ENCODE measurements around the gene TEX53.

Gene TEX53

GRCh38 chr9:114674076-114674797 lies 16.6 kb upstream of the TEX53 start:
- TF ChIP-seq GATA3 (IDR thresholded peaks at IDR 0.05; ENCODE audit: low read depth, low read length) (no peak), GATA2 (IDR thresholded peaks at IDR 0.05; ENCODE audit: low read depth, low read length) (no peak)

- TF ChIP-seq GATA2 (IDR thresholded peaks at IDR 0.05; ENCODE audit: low read depth, low read length), result no peak
- TF ChIP-seq GATA3 (IDR thresholded peaks at IDR 0.05; ENCODE audit: low read depth, low read length), result no peak
Observed at GRCh38 chr9:114671605-114672004, 14.0 kb upstream of the TEX53 start.

DNA sequence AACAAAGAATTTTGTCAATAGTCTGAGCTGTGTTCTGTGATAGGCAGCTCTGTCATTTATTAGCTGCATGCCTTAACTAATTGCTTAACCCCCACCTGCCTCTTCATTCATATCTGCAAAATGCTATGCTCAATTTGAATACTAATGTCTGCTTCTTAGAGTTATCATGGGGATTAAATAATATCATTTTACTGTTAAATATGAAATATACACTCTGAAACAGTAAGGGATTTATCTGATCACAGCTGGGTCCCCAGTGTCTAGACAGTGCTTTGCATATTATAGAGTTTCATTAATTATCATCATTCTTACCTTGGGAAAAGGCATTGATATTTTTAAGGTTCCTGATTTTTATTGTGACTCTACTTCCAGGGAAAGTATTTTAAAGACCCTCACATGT lies 12.4 kb upstream of the TEX53 start:
- TF ChIP-seq GATA2 (IDR thresholded peaks at IDR 0.05; ENCODE audit: low read depth, low read length), result no peak
- TF ChIP-seq GATA3 (IDR thresholded peaks at IDR 0.05; ENCODE audit: low read depth, low read length), result no peak

DNA sequence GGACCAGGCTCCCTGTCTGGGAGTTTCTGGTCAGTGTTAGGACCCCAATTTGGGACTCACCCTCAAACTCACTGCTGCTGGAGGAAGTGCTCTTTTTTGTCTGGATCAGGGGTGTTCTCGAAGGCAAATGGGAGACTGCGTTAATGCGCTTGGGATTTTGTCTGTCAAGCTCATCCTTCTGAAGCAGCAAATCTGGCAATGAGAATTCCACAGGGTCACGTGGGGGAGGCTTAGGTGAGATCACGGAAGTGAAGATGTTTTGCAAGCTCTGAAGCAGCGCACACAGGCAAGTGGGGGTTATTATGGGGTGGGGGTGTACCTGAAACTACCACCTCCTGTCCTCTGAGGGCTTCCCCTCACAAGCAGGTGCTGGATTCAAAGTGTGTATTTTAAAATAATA lies 10.5 kb upstream of the TEX53 start:
- no peak for TF ChIP-seq GATA2 (IDR thresholded peaks at IDR 0.05; ENCODE audit: low read depth, low read length)

DNA sequence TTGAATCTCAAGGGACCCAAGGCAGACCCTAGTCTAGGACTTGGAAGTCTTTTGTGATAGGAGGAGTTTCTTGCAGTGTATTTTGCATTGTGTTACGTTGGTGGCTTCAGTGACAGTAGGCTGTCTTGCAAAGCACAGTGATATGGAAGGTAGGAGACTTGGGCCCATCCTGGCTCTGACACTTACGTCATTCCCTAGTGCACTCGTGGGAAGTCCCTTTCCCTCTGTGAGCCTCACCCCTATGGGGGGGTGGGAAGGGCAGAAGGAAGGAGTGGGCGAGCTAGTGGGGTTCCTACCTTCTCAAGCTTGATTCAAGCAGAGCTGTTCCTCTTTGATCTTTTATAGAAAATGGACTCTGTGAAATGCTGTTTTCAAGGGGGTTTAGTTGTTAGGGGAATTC lies 9.2 kb upstream of the TEX53 start:
- TF ChIP-seq GATA2 (IDR thresholded peaks at IDR 0.05; ENCODE audit: low read depth, low read length) (no peak), GATA3 (IDR thresholded peaks at IDR 0.05; ENCODE audit: low read depth, low read length) (no peak)

DNA sequence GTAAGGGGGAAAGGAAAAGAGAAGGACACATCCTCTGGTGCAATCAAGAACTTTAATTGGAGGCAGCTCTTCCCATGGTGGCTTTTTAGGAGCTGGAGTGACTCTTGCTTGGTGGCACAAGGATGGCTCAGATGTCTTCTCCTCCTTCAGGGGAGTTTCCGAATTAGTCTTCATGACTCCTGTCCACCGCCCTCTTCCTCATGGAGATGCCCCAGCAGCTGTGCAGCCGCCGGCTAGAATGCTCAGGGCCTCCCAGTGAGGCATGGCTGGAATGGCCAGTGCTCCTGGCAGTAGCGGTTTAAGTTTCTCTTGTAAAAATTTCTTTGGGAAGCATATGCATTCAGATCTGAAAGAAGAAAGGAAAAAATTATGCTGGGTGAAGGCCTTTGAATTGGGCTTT lies 8.8 kb upstream of the TEX53 start:
- TF ChIP-seq GATA2 (IDR thresholded peaks at IDR 0.05; ENCODE audit: low read depth, low read length) (no peak), GATA3 (IDR thresholded peaks at IDR 0.05; ENCODE audit: low read depth, low read length) (no peak)

DNA sequence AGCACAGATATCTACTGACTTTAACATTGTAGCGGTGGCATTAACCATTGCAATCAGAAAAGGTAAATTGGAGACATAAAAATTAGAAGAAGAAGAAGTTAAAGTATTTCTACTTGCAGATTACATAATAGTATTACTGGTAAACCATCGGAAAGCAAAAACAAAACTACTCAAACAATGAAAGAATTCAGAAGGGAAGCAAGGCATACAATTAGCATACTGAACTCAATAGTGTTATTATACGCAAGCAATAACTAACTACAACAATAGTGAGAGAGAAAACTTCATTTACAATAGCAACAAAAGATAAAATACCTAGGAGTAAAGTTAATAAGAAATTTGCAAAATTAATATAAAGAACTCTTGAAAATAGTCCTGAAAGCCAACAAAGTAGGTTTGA lies 6.6 kb upstream of the TEX53 start:
- no peak for TF ChIP-seq GATA2 (IDR thresholded peaks at IDR 0.05; ENCODE audit: low read depth, low read length)
- TF ChIP-seq GATA3 (IDR thresholded peaks at IDR 0.05; ENCODE audit: low read depth, low read length), result no peak

DNA sequence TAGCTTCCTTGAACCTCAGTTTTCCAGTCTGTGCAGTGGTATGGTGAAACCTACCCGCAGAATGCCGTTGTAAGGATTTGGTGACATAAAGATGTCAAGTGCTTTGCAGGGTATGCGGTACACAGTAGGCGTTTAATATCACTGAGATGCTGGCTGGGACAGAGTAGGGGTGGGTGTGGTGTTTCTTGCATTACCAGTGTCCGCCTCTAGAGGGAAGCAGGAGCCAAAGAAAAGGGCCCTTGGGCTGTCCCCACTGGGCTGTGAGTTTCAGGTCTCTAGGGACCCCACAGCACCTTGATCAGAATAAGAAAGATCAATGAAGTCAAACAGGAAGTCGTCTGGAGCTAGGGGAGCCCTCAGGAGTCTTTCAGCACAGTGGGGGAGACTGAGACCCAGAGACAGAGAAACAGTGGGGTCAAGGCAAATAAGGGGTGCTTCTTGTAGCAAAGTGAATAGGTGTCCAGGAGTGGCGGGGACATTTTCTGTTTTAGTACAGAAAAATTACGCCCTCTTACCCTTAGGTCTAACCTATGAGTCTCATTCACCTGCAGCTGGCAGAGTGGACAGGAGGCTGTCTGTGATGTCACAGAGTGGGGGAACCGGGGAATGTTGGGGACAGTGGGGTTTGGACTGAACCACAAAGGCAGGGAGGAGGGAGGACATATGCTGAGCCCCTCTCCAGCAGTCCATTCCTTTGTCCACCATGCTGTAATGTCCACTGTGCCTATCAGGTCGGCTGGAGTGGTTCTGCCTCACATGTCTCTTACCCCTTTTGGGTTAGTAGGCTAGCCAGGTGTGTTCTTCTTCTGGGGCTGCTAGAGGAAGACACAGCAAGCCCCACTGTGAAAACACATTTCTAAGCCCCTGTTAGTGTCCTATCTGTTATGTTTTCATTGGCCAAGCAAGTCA lies 4.7 kb upstream of the TEX53 start:
- no peak for TF ChIP-seq GATA3 (IDR thresholded peaks at IDR 0.05; ENCODE audit: low read depth, low read length)
- no peak for TF ChIP-seq GATA2 (IDR thresholded peaks at IDR 0.05; ENCODE audit: low read depth, low read length)

DNA sequence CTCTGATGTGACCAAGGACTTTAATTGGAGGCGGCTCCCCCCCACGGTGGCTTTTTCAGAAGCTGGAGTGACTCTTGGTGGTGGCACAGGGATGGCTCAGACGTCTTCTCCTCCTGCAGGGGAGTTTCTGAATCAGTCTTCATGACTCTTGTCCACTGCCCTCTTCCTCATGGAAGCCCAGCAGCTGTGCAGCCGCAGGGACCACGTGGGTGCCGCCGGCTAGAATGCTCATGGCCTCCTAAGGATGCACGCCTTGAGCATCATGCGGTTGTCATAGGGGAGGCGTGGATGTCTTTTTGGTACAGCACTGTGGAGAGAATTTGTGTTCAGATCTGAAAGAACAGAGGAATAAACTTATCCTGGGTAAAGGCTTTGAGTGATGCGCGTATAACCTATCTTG lies 1.3 kb downstream of the TEX53 start:
- no peak for TF ChIP-seq GATA3 (IDR thresholded peaks at IDR 0.05; ENCODE audit: low read depth, low read length)
- no peak for TF ChIP-seq GATA2 (IDR thresholded peaks at IDR 0.05; ENCODE audit: low read depth, low read length)

GRCh38 chr9:114655689-114656088 lies 1.9 kb downstream of the TEX53 start:
- TF ChIP-seq GATA2 (IDR thresholded peaks at IDR 0.05; ENCODE audit: low read depth, low read length) (no peak), GATA3 (IDR thresholded peaks at IDR 0.05; ENCODE audit: low read depth, low read length) (no peak)

- TF ChIP-seq GATA2 (IDR thresholded peaks at IDR 0.05; ENCODE audit: low read depth, low read length), result no peak
- TF ChIP-seq GATA3 (IDR thresholded peaks at IDR 0.05; ENCODE audit: low read depth, low read length), result no peak
Observed at GRCh38 chr9:114653556-114654159, 3.9 kb downstream of the TEX53 start.

- TF ChIP-seq GATA2 (IDR thresholded peaks at IDR 0.05; ENCODE audit: low read depth, low read length), result no peak
- TF ChIP-seq GATA3 (IDR thresholded peaks at IDR 0.05; ENCODE audit: low read depth, low read length), result no peak
Observed at GRCh38 chr9:114652776-114653555, 4.6 kb downstream of the TEX53 start.

DNA sequence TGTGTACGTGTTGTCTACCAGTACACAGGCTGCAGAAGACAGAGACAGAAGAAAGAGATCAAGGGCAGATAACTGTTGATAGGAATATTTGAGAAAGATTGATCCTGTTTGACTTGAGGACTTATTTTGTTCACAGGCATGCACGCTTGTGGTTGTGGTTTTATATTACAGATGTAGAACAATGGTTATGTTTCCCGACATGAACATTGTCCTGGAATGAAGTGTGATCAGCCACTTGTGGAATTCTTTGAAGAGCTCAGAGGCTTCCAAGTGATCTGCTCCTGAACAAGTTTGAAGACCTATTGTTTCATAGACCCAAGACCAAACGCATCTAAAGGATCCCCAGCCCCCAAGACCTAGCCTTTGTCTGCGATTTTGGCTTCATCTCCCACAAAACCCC lies 13.7 kb downstream of the TEX53 start:
- no peak for TF ChIP-seq GATA3 (IDR thresholded peaks at IDR 0.05; ENCODE audit: low read depth, low read length)
- TF ChIP-seq GATA2 (IDR thresholded peaks at IDR 0.05; ENCODE audit: low read depth, low read length), result no peak

GRCh38 chr9:114643001-114643400 lies 14.6 kb downstream of the TEX53 start:
- TF ChIP-seq GATA3 (IDR thresholded peaks at IDR 0.05; ENCODE audit: low read depth, low read length) (no peak), GATA2 (IDR thresholded peaks at IDR 0.05; ENCODE audit: low read depth, low read length) (no peak)
